Right ventricle myocardium superior (tissue), 1 donor: ENCODE measurements around the gene TRNT1. TPM values are rescaled to one million over a fixed set of nuclear protein-coding genes. Genes with fewer than 3 reads are reported as not detected.

ENCODE experiments used
- ATAC-seq: fragments of 200-7000 bp; cut with Tn5 transposase; one replicate; pipeline ENCODE4 v1.9.1; 2020; ENCODE audit warnings: mild to moderate bottlenecking; ENCODE audit not compliant: poor library complexity
- DNase-seq: peaks from one replicate; pipeline ENCODE4 v3.0.0-alpha.2; 2020
- intact Hi-C: fragments of 100-400 bp; cut with DNase I; formaldehyde crosslinking; loops from one replicate; pipeline ENCODE4 v1.11.2; 2022
- long read RNA-seq: library from polyadenylated mRNA; unstranded; transcript quantifications from one replicate; pipeline ENCODE4 v2.0.0, GENCODE V29; 2021
- total RNA-seq: library from RNA; stranded (reverse); fragmentation: NEBNext Ultra II Directional; extraction: Animal tissue kit (Norgen Biotek cat#: 25700); gene quantifications from one replicate; pipeline ENCODE4 v1.2.1, GENCODE V29; 2021
- donor health status: DM: no; HTN: yes; CAD: no; lungs with severe emphysema.

Gene TRNT1
- total RNA-seq: 14.3 TPM
- long read RNA-seq, transcript TRNT1-201 (8 exons, 2,276 nt): major isoform, 25 of 32 reads
- long read RNA-seq, partial matches to known transcripts: 0 of 32 reads
- long read RNA-seq, other reads (novel, unspliced or antisense): 3 of 32 reads

DNA sequence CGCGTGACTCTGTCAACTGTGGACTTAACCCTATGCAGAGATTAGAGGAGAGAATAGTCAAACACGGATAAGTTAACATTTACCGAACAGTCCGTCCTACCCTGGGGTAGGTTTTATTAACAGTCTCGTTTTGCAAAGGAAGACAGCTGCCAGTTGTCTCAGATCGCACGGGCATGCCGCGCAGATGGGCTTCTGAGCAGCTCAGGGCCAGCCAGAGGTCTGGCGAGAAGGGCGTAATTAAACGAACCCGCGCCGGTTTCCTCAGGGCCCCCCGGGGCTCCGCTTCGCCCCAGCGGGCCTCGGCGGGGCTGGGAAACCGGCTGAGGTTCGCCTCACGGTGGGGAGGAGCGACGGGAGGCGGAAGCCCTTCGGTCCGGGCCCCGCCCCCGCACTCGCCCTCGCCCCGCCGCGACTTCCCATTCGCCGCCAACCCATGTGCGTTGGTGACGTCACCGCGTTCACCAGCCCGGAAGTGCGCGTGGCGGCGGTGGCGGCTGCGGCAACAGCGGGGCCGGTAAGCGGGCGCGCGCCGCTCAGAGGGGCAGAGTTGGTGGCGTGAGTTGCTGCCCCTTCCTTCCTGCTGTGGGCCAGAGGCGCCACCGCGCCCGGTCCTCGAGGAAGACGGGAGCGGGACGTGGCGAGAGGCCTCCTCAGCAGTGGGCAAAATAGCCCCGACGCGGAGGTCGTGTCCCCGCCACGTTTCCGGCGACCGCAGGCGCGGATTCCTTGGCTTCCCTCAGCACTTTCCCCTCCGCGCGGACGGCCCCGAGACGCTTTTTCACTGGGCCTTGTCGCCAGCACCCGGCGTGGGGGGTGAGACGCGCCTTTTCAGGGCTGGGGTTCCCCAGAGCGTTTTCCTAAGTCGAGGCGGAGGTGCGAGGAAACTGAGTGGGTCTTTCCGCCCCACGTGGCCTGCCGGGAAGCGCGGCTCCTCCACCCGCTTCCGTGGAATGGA lies at the start of gene TRNT1:
Gene TRNT1, plus strand, starts transcription at position 464 of the 955 bp plus-strand sequence. CDS start 2,101 bp downstream, outside the sequence.
- intact Hi-C loops: no loop called here
- ATAC-seq (peak; percentile 99), DNase-seq (peak; percentile 97)

DNA sequence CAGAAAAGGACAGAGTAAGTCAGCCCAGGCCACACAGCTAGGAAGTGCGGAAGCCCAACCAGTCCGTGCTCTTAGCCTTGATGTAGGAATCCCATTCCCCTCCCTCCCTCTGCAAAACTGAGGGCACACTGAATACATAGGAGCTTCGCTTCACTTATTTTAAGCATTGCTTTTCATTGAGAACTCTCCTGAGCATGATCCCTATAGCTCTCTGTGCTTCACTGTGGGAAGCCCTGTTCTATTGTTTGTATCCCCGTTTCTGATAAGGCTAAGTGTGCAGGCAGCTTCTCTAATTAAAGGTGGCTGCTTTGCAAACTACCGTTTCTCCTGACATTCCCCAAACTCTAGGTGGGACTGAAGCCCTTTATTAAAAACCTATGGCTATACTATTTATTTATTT lies 46.4 kb upstream of the TRNT1 start:
- intact Hi-C loops: no loop called here
- no peak for ATAC-seq
- DNase-seq: no peak

DNA sequence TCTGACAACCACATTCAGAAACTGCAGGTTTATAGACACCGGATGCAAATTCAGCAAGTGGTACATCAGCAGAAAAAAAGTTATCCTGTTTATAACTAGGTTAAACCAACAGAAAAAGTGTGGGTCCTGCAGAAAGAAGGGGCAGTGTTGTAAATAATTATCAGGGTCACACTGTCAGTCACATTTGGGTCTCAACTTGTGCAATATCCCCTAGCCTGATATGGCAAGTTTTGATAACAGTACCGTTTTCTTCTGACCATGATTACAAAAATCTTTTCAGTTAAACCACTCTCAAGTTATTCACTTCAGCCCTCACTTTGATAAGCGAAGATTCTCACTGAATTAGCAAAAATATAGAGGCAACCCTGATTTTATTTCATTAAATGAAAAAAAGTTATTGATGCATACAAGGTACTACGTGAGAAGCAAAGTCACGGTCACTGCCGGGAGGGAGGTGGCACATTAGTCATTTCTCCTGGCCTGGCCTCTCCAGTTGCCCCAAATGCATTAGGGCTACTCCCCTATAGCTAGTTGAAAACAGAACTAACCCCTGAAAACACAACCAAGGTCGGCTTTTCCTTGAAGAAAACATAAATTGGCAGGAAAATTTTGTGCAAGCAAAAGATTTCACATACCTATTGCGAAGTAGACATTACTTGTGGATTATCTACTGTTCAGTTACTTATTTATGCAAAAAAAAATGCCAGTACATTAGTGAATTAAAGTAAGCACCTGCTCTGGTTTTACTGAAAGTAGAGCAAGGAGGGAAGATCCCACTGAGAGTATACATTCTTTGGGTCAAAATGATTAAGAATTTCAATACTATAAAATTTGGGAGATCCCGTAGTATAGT lies 45.1 kb upstream of the TRNT1 start:
- ATAC-seq: no peak
- intact Hi-C loops: no loop called here
- DNase-seq: no peak

DNA sequence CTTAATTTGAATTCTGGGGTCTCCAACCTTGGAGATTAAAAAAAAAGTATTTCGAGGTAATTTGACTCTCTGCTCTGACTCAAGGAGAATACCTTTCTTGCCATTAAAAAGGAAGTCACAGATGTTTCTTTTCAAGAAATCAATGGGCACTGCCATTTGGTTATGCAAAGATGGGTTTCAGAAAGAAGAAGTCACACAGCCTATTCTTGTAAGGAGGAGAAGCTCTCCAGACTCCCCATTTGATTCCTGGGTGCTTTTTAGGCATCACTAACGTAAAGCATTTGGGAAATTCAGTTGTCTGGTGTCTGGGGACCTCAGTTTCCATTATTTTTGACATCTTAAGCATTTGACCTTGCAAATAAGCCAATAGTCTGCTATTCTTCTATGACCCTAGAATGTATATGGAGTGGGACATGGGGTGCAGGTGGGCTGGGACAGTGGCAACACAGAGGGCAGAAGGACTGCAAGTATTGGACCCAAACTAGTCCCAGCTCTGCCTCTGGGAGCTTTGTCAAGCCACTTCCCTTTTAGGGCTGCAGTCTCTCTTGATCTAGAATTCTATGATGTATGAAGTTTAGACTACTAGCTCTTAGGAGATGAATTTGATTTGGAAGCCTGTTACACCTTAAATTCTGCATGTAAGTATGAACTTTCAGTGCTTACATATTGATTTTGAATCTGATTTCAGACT lies 44.4 kb upstream of the TRNT1 start:
- ATAC-seq: no peak
- intact Hi-C loops: no loop called here
- DNase-seq: no peak

DNA sequence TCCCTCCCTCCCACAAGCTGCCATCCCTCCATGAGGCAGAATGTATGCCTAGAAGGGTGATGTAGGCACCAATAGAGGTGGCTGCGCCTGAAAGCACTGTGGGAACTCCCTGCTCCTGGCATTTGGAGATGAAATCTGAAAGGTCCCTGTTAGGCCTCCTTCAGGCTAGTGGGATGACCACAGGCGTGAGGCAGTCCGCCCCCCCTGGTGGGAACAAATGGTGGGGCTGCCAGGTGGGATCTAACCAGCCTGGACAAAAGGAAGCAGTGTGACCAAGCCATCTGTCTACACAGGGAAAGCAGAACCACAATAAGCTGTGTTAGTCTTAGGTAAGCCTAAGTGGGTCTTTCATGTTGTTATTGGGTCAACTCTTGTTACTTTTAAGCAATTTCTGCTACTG lies 41.9 kb upstream of the TRNT1 start:
- intact Hi-C loops: no loop called here

DNA sequence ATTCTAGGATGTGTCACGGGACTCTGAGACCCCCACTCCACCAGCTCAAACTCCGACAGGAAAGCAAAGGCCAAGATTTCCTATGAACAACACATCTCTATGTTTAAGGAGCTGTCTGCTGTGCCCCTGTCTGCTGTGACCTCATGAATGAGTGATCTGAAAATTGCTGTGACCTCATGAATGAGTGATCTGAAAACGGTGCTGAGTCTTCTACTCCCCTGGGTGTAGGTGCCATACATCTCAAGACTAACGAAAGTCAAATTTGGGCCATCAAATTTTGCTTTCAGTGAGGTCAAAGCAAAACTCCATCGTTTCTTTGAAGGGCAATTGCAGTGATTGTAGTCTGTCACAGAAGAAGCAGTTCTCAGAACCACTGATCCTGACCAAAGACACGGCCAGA lies 41.0 kb upstream of the TRNT1 start:
- intact Hi-C loops: no loop called here
- DNase-seq: no peak
- ATAC-seq: no peak

More for the DNA sequence above, 41.9 kb upstream of the TRNT1 start:
- ATAC-seq (no peak), DNase-seq (no peak)

DNA sequence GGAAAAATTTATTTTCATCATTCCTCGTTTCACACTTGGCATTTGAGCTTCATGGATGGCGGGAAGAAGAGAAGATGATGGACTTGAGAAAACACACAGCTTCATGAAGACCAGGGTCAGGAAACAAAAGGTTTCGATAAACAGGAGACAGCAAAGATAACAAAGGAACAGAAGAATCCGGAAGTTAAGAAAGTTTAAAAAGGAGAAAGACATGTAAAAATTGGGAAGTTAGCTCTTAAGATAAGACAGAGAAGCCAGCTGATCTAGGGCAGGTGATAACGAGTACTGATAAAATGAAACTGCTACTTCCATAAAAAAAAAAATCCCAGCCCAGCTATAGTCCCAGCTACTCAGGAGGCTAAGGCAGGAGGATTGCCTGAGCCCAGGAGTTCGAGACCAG lies 40.5 kb upstream of the TRNT1 start:
- no peak for ATAC-seq
- intact Hi-C loops: no loop called here
- DNase-seq: no peak

DNA sequence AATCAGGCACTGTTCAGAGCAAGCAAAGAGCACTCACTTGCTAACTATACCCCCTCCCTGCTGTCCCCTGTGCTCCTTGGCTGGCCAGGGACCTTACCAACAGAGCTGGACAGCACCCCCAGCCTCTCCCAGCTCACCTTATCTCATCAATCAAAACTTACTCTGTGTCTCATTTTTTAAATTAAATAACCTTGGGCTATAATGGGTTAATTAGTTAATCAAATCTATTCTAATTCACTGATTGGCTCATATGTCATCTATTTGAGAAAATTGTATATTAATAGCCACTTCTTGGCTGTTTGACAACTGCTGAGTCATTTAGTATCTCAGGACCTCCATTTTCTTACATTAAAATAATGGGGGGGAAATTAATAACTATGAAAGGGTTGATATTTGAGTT lies 39.5 kb upstream of the TRNT1 start:
- no peak for DNase-seq
- intact Hi-C loops: no loop called here
- no peak for ATAC-seq

DNA sequence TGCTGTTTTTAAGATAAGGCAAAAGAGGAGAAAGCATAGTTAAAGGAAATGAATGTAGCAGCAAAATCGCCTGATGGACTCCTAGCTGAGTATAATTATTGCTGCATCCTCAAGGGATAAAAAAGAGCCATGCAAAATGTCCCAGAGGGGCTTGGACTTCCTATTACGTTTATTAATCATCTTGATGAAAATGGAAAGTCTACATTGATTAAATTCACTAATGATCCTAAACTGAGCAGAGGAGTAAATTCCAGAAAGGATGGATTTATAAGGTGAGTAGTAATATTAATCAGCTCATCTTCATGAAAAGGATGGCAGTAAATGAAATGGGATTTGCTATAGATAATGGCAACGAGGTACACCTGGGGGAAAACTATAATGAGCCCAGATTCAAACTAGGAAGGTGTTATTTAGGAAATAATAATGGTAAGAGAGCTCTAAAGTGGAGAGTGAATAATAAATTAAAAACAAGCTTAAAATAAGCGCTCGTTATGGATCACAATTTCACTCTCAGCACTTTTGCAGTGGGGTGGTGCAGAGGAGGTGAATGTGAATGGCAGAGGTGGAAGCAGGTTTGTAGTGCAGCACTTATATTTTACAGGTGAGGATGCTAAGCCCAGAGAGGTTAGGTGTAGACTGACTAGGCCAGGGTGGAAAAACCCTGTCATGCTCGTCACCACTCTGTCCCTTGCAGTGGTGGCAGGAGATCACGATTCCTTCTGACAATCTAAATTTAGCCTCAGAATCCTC lies 38.8 kb upstream of the TRNT1 start:
- DNase-seq: no peak
- intact Hi-C loops: no loop called here
- no peak for ATAC-seq

DNA sequence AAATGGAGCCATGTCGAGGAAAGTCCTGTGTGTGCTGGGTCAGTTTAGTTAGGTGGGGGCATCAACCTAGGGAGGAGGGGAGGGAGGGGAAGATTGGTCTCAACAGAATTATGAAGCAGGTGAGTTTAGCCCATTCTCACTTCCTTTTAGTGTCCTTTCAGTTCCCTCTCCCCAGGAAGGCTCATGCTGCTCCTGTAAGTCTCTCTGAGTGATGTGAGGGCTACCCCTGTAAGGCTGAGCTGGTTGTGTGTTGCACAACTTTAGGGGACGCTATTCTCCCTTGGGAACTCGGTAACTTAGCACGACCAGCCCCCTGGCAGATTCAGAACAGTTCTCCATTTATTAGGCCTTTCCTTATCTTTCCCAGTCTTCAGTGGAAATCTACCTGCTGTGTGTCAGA lies 37.7 kb upstream of the TRNT1 start:
- ATAC-seq (no peak), DNase-seq (no peak)
- intact Hi-C loops: no loop called here

DNA sequence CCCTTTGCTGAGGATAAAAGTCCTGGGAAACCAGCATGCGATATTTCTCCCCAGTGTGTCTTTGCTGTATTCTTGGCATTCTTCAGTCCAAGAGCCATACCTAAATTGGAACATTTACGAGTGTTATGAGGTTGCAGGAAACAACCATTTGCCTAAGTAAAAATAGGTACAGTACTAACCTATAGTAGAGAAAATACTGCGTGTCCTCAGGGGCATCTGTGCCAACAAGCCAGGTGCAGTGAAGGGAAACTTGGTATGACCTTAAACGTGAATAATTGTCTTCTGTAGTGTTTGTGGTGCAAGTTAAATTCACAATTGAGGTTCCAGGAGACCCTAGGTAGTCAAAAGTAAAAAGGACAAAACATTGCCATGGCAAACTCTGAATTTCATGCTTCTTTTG lies 28.8 kb upstream of the TRNT1 start:
- DNase-seq (no peak), ATAC-seq (no peak)
- intact Hi-C loops: no loop called here

DNA sequence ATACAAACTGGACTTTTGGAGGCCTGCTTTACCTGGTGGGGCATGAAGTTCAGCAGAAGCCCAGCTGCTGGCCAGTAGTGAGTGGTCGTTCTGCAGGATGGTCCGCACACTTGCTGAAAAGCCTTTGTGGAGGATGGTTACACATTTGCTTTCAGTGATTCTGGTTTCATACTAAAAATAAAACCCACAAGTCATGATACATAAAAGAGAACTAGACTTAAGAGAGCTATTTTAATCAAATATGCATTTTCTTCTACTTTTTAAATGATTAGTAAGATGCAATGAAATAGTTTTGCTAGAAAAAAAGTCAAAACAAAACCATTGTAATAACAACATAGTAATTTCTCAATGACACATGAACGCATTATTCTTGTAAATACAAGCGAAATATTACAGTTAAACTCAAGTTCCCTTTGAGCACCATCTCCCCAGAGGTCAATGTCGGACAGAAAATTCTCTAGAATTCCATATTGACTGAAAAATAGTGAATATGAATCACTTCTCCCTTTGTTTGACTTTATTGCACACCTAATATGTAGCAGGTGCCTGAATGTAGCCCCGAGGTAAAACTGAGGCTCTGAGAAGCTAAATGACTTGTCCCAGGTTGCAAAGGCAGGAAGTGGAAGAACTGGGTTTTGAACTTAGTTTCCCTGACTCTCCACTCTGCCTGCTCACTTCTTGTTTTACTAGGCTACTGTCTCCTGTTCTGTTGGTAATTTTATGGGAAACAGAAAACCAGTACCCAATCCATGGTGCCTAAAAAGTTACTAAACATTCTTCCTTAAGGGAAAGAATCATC lies 24.9 kb upstream of the TRNT1 start:
- intact Hi-C loops: no loop called here
- no peak for ATAC-seq
- no peak for DNase-seq

DNA sequence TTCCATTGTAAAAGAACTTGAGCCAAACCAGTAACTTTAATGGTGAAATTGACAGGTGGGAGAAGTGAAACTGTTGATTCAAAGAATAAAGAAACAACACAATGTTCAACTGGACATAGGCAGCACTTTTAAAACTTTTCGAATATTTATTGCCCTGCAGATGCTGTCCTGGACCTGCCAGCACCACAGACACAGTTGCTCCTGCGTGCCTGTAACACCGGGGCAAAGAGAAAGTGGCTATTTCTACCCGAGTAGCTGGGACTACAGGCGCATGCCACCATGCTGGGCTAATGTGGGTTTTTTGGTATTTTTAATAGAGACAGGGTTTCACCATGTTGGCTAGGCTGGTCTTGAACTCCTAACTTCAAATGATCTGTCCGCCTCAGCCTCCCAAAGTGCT lies 24.0 kb upstream of the TRNT1 start:
- intact Hi-C loops: no loop called here
- ATAC-seq (no peak), DNase-seq (no peak)

DNA sequence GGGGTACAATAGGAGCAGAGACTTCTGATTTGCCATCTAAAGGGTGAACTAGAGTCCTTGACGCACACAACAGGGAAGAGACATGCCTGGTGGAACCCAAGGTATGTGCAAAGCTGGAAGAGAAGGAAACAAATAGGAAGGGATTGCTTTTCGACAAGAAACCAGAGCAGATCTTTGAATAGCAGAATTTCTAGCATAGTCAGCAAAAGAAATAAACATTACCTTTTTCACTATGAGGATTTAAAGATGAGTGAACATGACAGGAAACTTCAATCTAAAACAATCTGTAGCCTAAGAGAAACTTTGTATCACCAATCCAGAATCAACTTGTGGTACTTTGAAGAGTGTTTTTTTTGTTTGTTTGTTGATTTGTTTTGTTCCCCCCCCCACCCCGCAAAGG lies 21.5 kb upstream of the TRNT1 start:
- intact Hi-C loops: no loop called here
- DNase-seq: no peak

DNA sequence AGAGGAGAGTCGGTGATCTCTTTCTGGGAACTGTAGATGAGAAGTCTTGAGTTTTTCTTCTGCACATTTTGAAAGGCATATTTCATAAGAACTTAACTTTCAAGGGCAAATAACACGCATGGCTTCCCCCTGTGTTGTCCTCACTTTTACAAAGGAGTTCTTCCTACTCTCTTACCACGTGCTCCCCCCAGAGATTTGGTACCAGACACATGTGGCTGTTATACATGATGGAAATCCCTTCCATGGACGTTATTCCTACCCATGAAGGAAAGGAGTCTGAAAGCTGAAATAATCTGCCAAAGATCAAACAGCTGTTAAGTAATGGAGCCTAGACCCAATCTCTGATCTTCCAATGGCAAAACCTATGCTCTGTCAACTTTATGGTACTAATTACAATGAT lies 20.9 kb upstream of the TRNT1 start:
- no peak for DNase-seq
- no peak for ATAC-seq
- intact Hi-C loops: no loop called here

More for the DNA sequence above, 21.5 kb upstream of the TRNT1 start:
- ATAC-seq: no peak

DNA sequence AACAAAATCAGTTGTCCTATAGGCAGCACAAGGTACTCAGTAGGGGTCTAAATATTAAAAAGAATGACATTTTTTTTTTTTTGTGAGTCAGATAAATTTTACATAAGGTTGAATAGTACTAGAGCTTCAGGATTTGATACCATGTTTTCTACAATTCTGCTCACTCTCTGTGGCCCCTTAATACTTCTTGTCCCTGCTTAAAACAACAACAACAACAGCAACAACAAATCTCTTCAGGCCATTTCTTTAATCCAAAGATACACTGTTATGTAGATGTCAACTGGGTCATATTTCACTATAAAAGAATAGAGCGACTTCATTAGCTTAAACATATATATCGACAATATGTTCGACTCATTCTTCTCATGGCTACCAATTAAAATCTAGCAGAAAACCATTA lies 19.6 kb upstream of the TRNT1 start:
- DNase-seq (no peak), ATAC-seq (no peak)
- intact Hi-C loops: no loop called here

DNA sequence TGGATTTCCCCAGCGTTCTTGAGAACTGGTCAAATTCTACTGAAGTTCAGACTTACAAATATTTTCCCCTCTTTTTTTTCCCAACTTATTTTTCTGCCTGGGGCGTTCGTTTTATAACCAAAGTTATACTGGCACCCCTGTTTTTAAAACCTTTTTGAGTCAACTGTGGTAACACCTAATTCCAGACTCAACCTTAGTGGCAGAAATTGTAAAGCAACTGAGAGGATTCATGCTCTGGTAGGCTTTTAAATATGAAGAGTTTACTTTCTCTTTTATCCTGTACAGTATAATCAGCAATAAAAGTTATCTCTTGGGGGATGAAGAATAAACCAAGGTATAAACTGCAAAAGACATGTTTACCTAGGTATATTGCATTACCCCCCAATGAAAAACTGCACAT lies 18.9 kb upstream of the TRNT1 start:
- DNase-seq: no peak
- intact Hi-C loops: no loop called here
- ATAC-seq: no peak
